B cell (primary cell): ENCODE results near the gene FOXN1. TPM values are rescaled to one million over a fixed set of nuclear protein-coding genes. Genes with fewer than 3 reads are reported as not detected.

Experiments
- ATAC-seq: fragments of 200-7000 bp; cut with Tn5 transposase; one replicate; pipeline ENCODE4 v1.10.0; 2021; ENCODE audit warnings: low read depth, mild to moderate bottlenecking, moderate number of reproducible peaks, moderate library complexity
- CTCF ChIA-PET: fragments of 350-600 bp; sonication (Branson Sonifier 250); formaldehyde crosslinking; loops from one replicate; lab custom pipeline; 2021; ENCODE audit warnings: antibody characterized with exemption, inconsistent platforms; lab: Charles Lee
- POLR2A ChIA-PET: fragments of 350-600 bp; sonication (Branson Sonifier 250); formaldehyde crosslinking; loops from one replicate; lab custom pipeline; 2021; ENCODE audit warnings: antibody characterized with exemption; lab: Charles Lee
- DNase-seq: peaks from one replicate; pipeline ENCODE4 v3.0.0; 2013
- H2AFZ ChIP-seq: 2 replicates; pipeline ENCODE4 v1.6.1; 2012; ENCODE audit warnings: mild to moderate bottlenecking, low read depth, low read length; ENCODE audit not compliant: insufficient read depth, poor library complexity, severe bottlenecking
- H3K27ac ChIP-seq, 2 donors: 1 replicate in 1 of 2; 2 replicates in 1 of 2; pipeline ENCODE4 v1.5.1; 2012 to 2013; ENCODE audit warnings: low read length in 2 of 2, mild to moderate bottlenecking in 2 of 2, moderate library complexity in 1 of 2
- H3K27me3 ChIP-seq, 4 experiments: fragments of 200-600 bp in 1 of 4; sonication (generic) in 1 of 4; replicated peaks in 1 of 4; 1 replicate in 2 of 4; 2 replicates in 2 of 4; pipeline versions ENCODE4 v1.6.1 to v1.7.0; 2013 to 2016; ENCODE audit warnings: low read length in 3 of 4, mild to moderate bottlenecking in 2 of 4, mixed read lengths in 1 of 4, moderate library complexity in 1 of 4; ENCODE audit not compliant: insufficient read depth in 4 of 4, control insufficient read depth in 3 of 4; ENCODE audit errors: control extremely low read depth in 1 of 4
- H3K36me3 ChIP-seq, 2 experiments: replicated peaks in 1 of 2; 1 replicate in 1 of 2; 2 replicates in 1 of 2; pipeline versions ENCODE4 v1.6.1 to v1.7.1; 2013; ENCODE audit warnings: low read length in 1 of 2; ENCODE audit not compliant: insufficient read depth in 2 of 2, control insufficient read depth in 1 of 2; ENCODE audit errors: control extremely low read depth in 1 of 2, extremely low read depth in 1 of 2
- H3K4me1 ChIP-seq, 2 donors: fragments of 200-600 bp in 1 of 2; sonication (generic) in 1 of 2; 1 replicate in 1 of 2; 2 replicates in 1 of 2; pipeline versions ENCODE4 v1.5.1 to v1.6.1; 2013 to 2017; ENCODE audit warnings: low read length in 2 of 2; ENCODE audit not compliant: control insufficient read depth in 2 of 2, insufficient read depth in 2 of 2
- H3K4me2 ChIP-seq: replicated peaks from 2 replicates; pipeline ENCODE3; 2012; ENCODE audit warnings: mild to moderate bottlenecking, low read depth, low read length; ENCODE audit not compliant: poor library complexity, severe bottlenecking
- H3K4me3 ChIP-seq, 5 experiments: fragments of 200-600 bp in 1 of 5; sonication (generic) in 1 of 5; 1 replicate in 3 of 5; 2 replicates in 2 of 5; pipeline versions ENCODE4 v1.5.1 to v1.7.0; 2011 to 2016; ENCODE audit warnings: low read length in 4 of 5, mild to moderate bottlenecking in 4 of 5, low read depth in 2 of 5, control low read depth in 1 of 5, moderate library complexity in 1 of 5; ENCODE audit not compliant: insufficient read depth in 1 of 5; ENCODE audit errors: control extremely low read depth in 1 of 5, extremely low read depth in 1 of 5
- H3K79me2 ChIP-seq: fragments of 200-600 bp; sonication (generic); one replicate; pipeline ENCODE4 v1.6.0; 2016; ENCODE audit warnings: low read length; ENCODE audit not compliant: control insufficient read depth, insufficient read depth
- H3K9ac ChIP-seq: fragments of 200-600 bp; sonication (generic); 2 replicates; pipeline ENCODE4 v1.6.1; 2017; ENCODE audit warnings: mild to moderate bottlenecking, low read length, moderate library complexity
- H3K9me3 ChIP-seq, 3 donors: one replicate each; pipeline versions ENCODE4 v1.6.1 to v1.7.1; 2013; ENCODE audit warnings: low read length in 2 of 3; ENCODE audit not compliant: control insufficient read depth in 2 of 3, insufficient read depth in 1 of 3; ENCODE audit errors: control extremely low read depth in 1 of 3
- H4K20me1 ChIP-seq: 2 replicates; pipeline ENCODE4 v1.6.0; 2012; ENCODE audit warnings: mild to moderate bottlenecking, low read length; ENCODE audit not compliant: insufficient read depth, control insufficient read depth, poor library complexity, severe bottlenecking
- H3K27ac Mint-ChIP-seq: one replicate; pipeline ENCODE4 v1.8.0; 2021; ENCODE audit warnings: mixed read lengths
- H3K27me3 Mint-ChIP-seq: one replicate; pipeline ENCODE4 v1.8.0; 2021; ENCODE audit warnings: mixed read lengths
- H3K4me1 Mint-ChIP-seq: one replicate; pipeline ENCODE4 v1.8.0; 2021; ENCODE audit warnings: mixed read lengths
- H3K4me3 Mint-ChIP-seq: one replicate; pipeline ENCODE4 v1.8.0; 2021; ENCODE audit warnings: mixed read lengths
- H3K9me3 Mint-ChIP-seq: one replicate; pipeline ENCODE4 v1.8.0; 2022; ENCODE audit warnings: mixed read lengths; ENCODE audit not compliant: insufficient read depth
- CTCF ChIP-seq: fragments of 200-600 bp; IDR thresholded peaks from one replicate; pipeline ENCODE4 v1.8.0; 2022; ENCODE audit warnings: antibody characterized with exemption, mild to moderate bottlenecking
- EZH2 ChIP-seq: IDR thresholded peaks from 2 replicates; pipeline ENCODE4 v1.6.1; 2012; ENCODE audit warnings: borderline replicate concordance, low read depth, mild to moderate bottlenecking, moderate library complexity, low read length; ENCODE audit not compliant: insufficient read depth, poor library complexity, severe bottlenecking
- WGBS: methylation state at CpG from one replicate; pipeline ENCODE4 v1.1.5; 2013; ENCODE audit warnings: missing lambda C conversion rate; ENCODE audit not compliant: insufficient coverage; 5-methylcytosine and 5-hydroxymethylcytosine counted together
- intact Hi-C: fragments of 100-400 bp; cut with micrococcal nuclease; formaldehyde crosslinking; loops from one replicate; pipeline ENCODE4 v1.10.0; 2022
- polyA plus RNA-seq: library from polyadenylated mRNA; depleted of rRNA; stranded (reverse); fragments of >200 nt; gene quantifications from 2 replicates; pipeline ENCODE4 v1.2.3, GENCODE V29; 2012
- total RNA-seq, 2 donors: library from RNA; stranded (reverse); fragments of 120-200 nt in 1 of 2; gene quantifications; 1 replicate in 1 of 2; 2 replicates in 1 of 2; pipeline versions ENCODE4 v1.2.3 to v1.2.4, GENCODE V29; 2013 to 2022

Gene FOXN1
- total and polyA plus RNA-seq, 2 donors (not counting 1 experiment from before 2014, with no cell fraction given), result not detected

GRCh38 chr17:28511858-28512461 is 5.8 kb downstream of the FOXN1 start:
- ATAC-seq (no peak), DNase-seq (no peak)
- no peaks in the 10 kb centered on the region for H3K9me3 Mint-ChIP-seq
- 100% methylated on average over 1 of the region's 3 CpGs for WGBS
- Histone ChIP-seq H3K9me3 (no peaks in the 10 kb centered on the region), H3K4me3 (no peak overlapping the region), H2AFZ (no peak overlapping the region), H3K27ac (no peak overlapping the region), H4K20me1 (no peaks in the 10 kb centered on the region), H3K79me2 (no peaks in the 10 kb centered on the region), H3K36me3 (no peaks in the 10 kb centered on the region), H3K27me3 (peaks cover 0 to 28% (median 5%) of the 10 kb centered on the region in 4 experiments), H3K4me2 (no peak overlapping the region), H3K9ac (no peak overlapping the region), H3K4me1 (no peaks in the 10 kb centered on the region)
- no peak overlapping the region for H3K4me3 Mint-ChIP-seq
- no peak for TF ChIP-seq EZH2
- TF ChIP-seq CTCF, result no peak
- ChIA-PET POLR2A (no interaction called here), CTCF (interaction anchor here (1.1 kb wide), 1 partner anchor 19 kb away, joined by 3 read pairs; no protein-coding TSS in a partner anchor)
- intact Hi-C loops, result no loop called here
- peaks cover 33% of the 10 kb centered on the region for H3K27me3 Mint-ChIP-seq
- H3K4me1 Mint-ChIP-seq, result no peaks in the 10 kb centered on the region
- no peak overlapping the region for H3K27ac Mint-ChIP-seq

GRCh38 chr17:28513476-28513875 is 7.3 kb downstream of the FOXN1 start:
- Mint-ChIP-seq H3K9me3 (no peaks in the 10 kb centered on the region), H3K27me3 (peaks cover 27% of the 10 kb centered on the region), H3K27ac (no peak overlapping the region), H3K4me3 (no peak overlapping the region), H3K4me1 (peaks cover 6% of the 10 kb centered on the region)
- H2AFZ ChIP-seq, result no peak overlapping the region
- ChIA-PET POLR2A (no interaction called here), CTCF (no interaction called here)
- H3K36me3 ChIP-seq, result no peaks in the 10 kb centered on the region
- 93% methylated on average over 7 of the region's 7 CpGs for WGBS
- peaks cover 0 to 25% (median 3%) of the 10 kb centered on the region in 4 experiments for H3K27me3 ChIP-seq
- ATAC-seq (no peak), DNase-seq (no peak)
- H3K9me3 ChIP-seq, result no peaks in the 10 kb centered on the region
- TF ChIP-seq CTCF (no peak), EZH2 (no peak)
- no peak overlapping the region for H3K27ac ChIP-seq
- intact Hi-C loops, result no loop called here
- H3K79me2 ChIP-seq, result no peaks in the 10 kb centered on the region
- H3K4me3 ChIP-seq, result no peak overlapping the region
- no peaks in the 10 kb centered on the region for H4K20me1 ChIP-seq
- H3K9ac ChIP-seq, result no peak overlapping the region
- no peak overlapping the region for H3K4me2 ChIP-seq
- peaks cover 0 to 4% of the 10 kb centered on the region in 2 donors for H3K4me1 ChIP-seq
